A673 (cell line): Measurements from ENCODE around the gene CFAP97D1. TPM values are rescaled to one million over a fixed set of nuclear protein-coding genes. Genes with fewer than 3 reads are reported as not detected.

Experiments
- BruUV-seq: library from RNA; stranded (reverse); fragments of 400-500 nt; replicated peaks from 2 replicates; lab custom pipeline; 2021; lab: Mats Ljungman, UMichigan
- CTCF ChIA-PET: fragments of 300-600 bp; sonication (Branson Sonifier 250); formaldehyde crosslinking; loops from one replicate; lab custom pipeline; 2022; ENCODE audit warnings: antibody characterized with exemption; lab: Charles Lee
- POLR2A ChIA-PET: fragments of 300-600 bp; sonication (Branson Sonifier 250); formaldehyde crosslinking; loops from one replicate; lab custom pipeline; 2022; ENCODE audit warnings: antibody characterized with exemption; ENCODE audit not compliant: low non-redundant PET; lab: Charles Lee
- DNase-seq: peaks from one replicate; pipeline ENCODE4 v3.0.0-alpha.2; 2015; ENCODE audit warnings: low spot score
- H3K27ac ChIP-seq: fragments of 200-600 bp; sonication (generic); 2 replicates; pipeline ENCODE4 v1.5.1; 2016; ENCODE audit warnings: mixed run types, low read depth, mild to moderate bottlenecking, mixed read lengths, antibody characterized with exemption, low read length; ENCODE audit not compliant: poor library complexity, severe bottlenecking
- H3K27me3 ChIP-seq: fragments of 200-600 bp; sonication (generic); replicated peaks from 2 replicates; pipeline ENCODE4 v1.6.1; 2017; ENCODE audit warnings: mixed run types, low read depth, mild to moderate bottlenecking, mixed read lengths, antibody characterized with exemption, low read length; ENCODE audit not compliant: insufficient read depth, poor library complexity
- H3K36me3 ChIP-seq: fragments of 200-600 bp; sonication (generic); 2 replicates; pipeline ENCODE4 v1.6.1; 2016; ENCODE audit warnings: mixed run types, mild to moderate bottlenecking, mixed read lengths, antibody characterized with exemption, low read length; ENCODE audit not compliant: insufficient read depth, poor library complexity, severe bottlenecking
- H3K4me1 ChIP-seq: fragments of 200-600 bp; sonication (generic); 2 replicates; pipeline ENCODE4 v1.6.1; 2017; ENCODE audit warnings: mixed run types, mild to moderate bottlenecking, mixed read lengths, antibody characterized with exemption, low read length; ENCODE audit not compliant: insufficient read depth, poor library complexity, severe bottlenecking
- H3K4me3 ChIP-seq: fragments of 200-600 bp; sonication (generic); 2 replicates; pipeline ENCODE4 v1.5.1; 2016; ENCODE audit warnings: low read depth, mixed run types, mild to moderate bottlenecking, mixed read lengths, low read length; ENCODE audit not compliant: poor library complexity, severe bottlenecking
- H3K9me3 ChIP-seq: fragments of 200-600 bp; sonication (generic); 2 replicates; pipeline ENCODE4 v1.6.1; 2016; ENCODE audit warnings: mixed run types, low read depth, mild to moderate bottlenecking, mixed read lengths, antibody characterized with exemption, low read length; ENCODE audit not compliant: poor library complexity, severe bottlenecking
- CTCF ChIP-seq: fragments of 300-800, 200-600 bp; sonication (generic); conservative IDR thresholded peaks from 2 replicates; pipeline ENCODE4 v1.5.1; 2017; ENCODE audit warnings: low read depth, mild to moderate bottlenecking, antibody characterized with exemption, low read length, moderate library complexity, mixed read lengths
- EZH2 ChIP-seq: fragments of 200-600 bp; sonication (generic); IDR thresholded peaks from 2 replicates; pipeline ENCODE4 v1.6.1; 2017; ENCODE audit warnings: borderline replicate concordance, low read depth, mild to moderate bottlenecking, mixed read lengths, antibody characterized with exemption, low read length; ENCODE audit not compliant: poor library complexity, severe bottlenecking
- intact Hi-C: fragments of 100-400 bp; cut with micrococcal nuclease; formaldehyde crosslinking; loops from one replicate; pipeline ENCODE4 v1.10.0; 2022; ENCODE audit not compliant: unreplicated experiment
- total RNA-seq: library from RNA; stranded (reverse); gene quantifications from 2 replicates; pipeline ENCODE4 v1.2.3, GENCODE V29; 2021

Gene CFAP97D1
- total RNA-seq, 1 experiment from 2014 or later, result not detected

GRCh38 chr17:43734376-43734775, 45.9 kb upstream of the CFAP97D1 start:
- no TSS peak for BruUV-seq
- no peak for TF ChIP-seq EZH2
- TF ChIP-seq CTCF, result no peak
- H3K36me3 ChIP-seq, result no peaks in the 10 kb centered on the region
- no peaks in the 10 kb centered on the region for H3K4me1 ChIP-seq
- no peaks in the 10 kb centered on the region for H3K27me3 ChIP-seq
- intact Hi-C loops, result no loop called here
- no peak overlapping the region for H3K4me3 ChIP-seq
- no peak for DNase-seq
- CTCF ChIA-PET, result no interaction called here
- no peaks in the 10 kb centered on the region for H3K9me3 ChIP-seq
- POLR2A ChIA-PET, result no interaction called here
- H3K27ac ChIP-seq, result no peak overlapping the region

GRCh38 chr17:43736389-43736788, 43.8 kb upstream of the CFAP97D1 start:
- H3K27me3 ChIP-seq, result no peaks in the 10 kb centered on the region
- H3K4me1 ChIP-seq, result no peaks in the 10 kb centered on the region
- DNase-seq, result no peak
- H3K9me3 ChIP-seq, result no peaks in the 10 kb centered on the region
- H3K36me3 ChIP-seq, result no peaks in the 10 kb centered on the region
- POLR2A ChIA-PET, result no interaction called here
- no TSS peak for BruUV-seq
- CTCF ChIA-PET, result no interaction called here
- no peak for TF ChIP-seq EZH2
- no peak for TF ChIP-seq CTCF
- no peak overlapping the region for H3K27ac ChIP-seq
- intact Hi-C loops, result no loop called here
- no peak overlapping the region for H3K4me3 ChIP-seq

GRCh38 chr17:43737722-43738121, 42.5 kb upstream of the CFAP97D1 start:
- DNase-seq, result no peak
- no peak overlapping the region for H3K4me3 ChIP-seq
- BruUV-seq, result no TSS peak
- no peaks in the 10 kb centered on the region for H3K36me3 ChIP-seq
- ChIA-PET POLR2A (no interaction called here), CTCF (no interaction called here)
- H3K27ac ChIP-seq, result no peak overlapping the region
- no peaks in the 10 kb centered on the region for H3K4me1 ChIP-seq
- no peaks in the 10 kb centered on the region for H3K27me3 ChIP-seq
- intact Hi-C loops, result no loop called here
- no peak for TF ChIP-seq EZH2
- no peak for TF ChIP-seq CTCF
- H3K9me3 ChIP-seq, result no peaks in the 10 kb centered on the region
